Liver (tissue), 9 donors: ENCODE data around the gene TAF9. TPM values are rescaled to one million over a fixed set of nuclear protein-coding genes. Genes with fewer than 3 reads are reported as not detected.

ENCODE experiments used
- DNase-seq: peaks from one replicate; pipeline ENCODE4 v3.0.0-alpha.2; 2017; ENCODE audit warnings: low spot score
- H3K27ac ChIP-seq, 2 donors: one replicate each; pipeline ENCODE4 v1.7.0; 2013; ENCODE audit warnings: inconsistent platforms in 2 of 2, low read length in 2 of 2, control low read depth in 1 of 2, low read depth in 1 of 2, mild to moderate bottlenecking in 1 of 2
- H3K27me3 ChIP-seq, 4 donors: one replicate each; pipeline versions ENCODE4 v1.6.1 to v1.7.0; 2013; ENCODE audit warnings: low read length in 3 of 4, inconsistent platforms in 1 of 4, mild to moderate bottlenecking in 1 of 4, moderate library complexity in 1 of 4; ENCODE audit not compliant: control insufficient read depth in 4 of 4, insufficient read depth in 4 of 4
- H3K36me3 ChIP-seq, 4 donors: one replicate each; pipeline versions ENCODE4 v1.6.1 to v1.7.0; 2013; ENCODE audit warnings: low read length in 3 of 4, mild to moderate bottlenecking in 3 of 4, low read depth in 1 of 4, moderate library complexity in 1 of 4; ENCODE audit not compliant: control insufficient read depth in 4 of 4, insufficient read depth in 3 of 4
- H3K4me1 ChIP-seq, 4 donors: one replicate each; pipeline versions ENCODE4 v1.6.1 to v1.7.0; 2013; ENCODE audit warnings: low read length in 3 of 4, mild to moderate bottlenecking in 3 of 4, moderate library complexity in 1 of 4; ENCODE audit not compliant: control insufficient read depth in 4 of 4, insufficient read depth in 4 of 4
- H3K4me3 ChIP-seq, 3 donors: one replicate each; pipeline versions ENCODE4 v1.6.1 to v1.7.0; 2013; ENCODE audit warnings: low read length in 3 of 3, control low read depth in 1 of 3, low read depth in 1 of 3, mild to moderate bottlenecking in 1 of 3
- H3K9ac ChIP-seq, 2 donors: one replicate each; pipeline ENCODE4 v1.7.0; 2013; ENCODE audit warnings: low read length in 2 of 2, mild to moderate bottlenecking in 2 of 2, moderate library complexity in 2 of 2, control low read depth in 1 of 2, low read depth in 1 of 2
- H3K9me3 ChIP-seq, 4 donors: one replicate each; pipeline versions ENCODE4 v1.6.1 to v1.7.0; 2013; ENCODE audit warnings: low read length in 3 of 4; ENCODE audit not compliant: control insufficient read depth in 4 of 4
- ATF3 ChIP-seq: IDR thresholded peaks from 2 replicates; pipeline ENCODE4 v1.6.1; 2016; ENCODE audit warnings: antibody characterized with exemption
- CTCF ChIP-seq: fragments of 150-350 bp; IDR thresholded peaks from 2 replicates; pipeline ENCODE4 v1.5.1; 2017; ENCODE audit warnings: improper control_type of control experiment, low read depth, low read length; ENCODE audit not compliant: missing input control
- EGR1 ChIP-seq, 2 donors: IDR thresholded peaks; 2 replicates each; pipeline ENCODE4 v1.6.1; 2016 to 2018; ENCODE audit warnings: antibody characterized with exemption in 2 of 2, low read depth in 2 of 2
- FOXA1 ChIP-seq: IDR thresholded peaks from 2 replicates; pipeline ENCODE4 v1.6.1; 2016; ENCODE audit warnings: antibody characterized with exemption
- FOXA2 ChIP-seq: IDR thresholded peaks from 2 replicates; pipeline ENCODE4 v1.6.1; 2016; ENCODE audit warnings: antibody characterized with exemption
- GABPA ChIP-seq, 2 donors: IDR thresholded peaks in 1 of 2; conservative IDR thresholded peaks in 1 of 2; 2 replicates each; pipeline ENCODE4 v1.6.1; 2016; ENCODE audit warnings: antibody characterized with exemption in 2 of 2, mild to moderate bottlenecking in 1 of 2, moderate library complexity in 1 of 2
- HNF4A ChIP-seq, 2 donors: conservative IDR thresholded peaks; 2 replicates each; pipeline ENCODE4 v1.6.1; 2016; ENCODE audit warnings: antibody characterized with exemption in 2 of 2, mild to moderate bottlenecking in 2 of 2
- HNF4G ChIP-seq: IDR thresholded peaks from 2 replicates; pipeline ENCODE4 v1.6.1; 2016; ENCODE audit warnings: antibody characterized with exemption
- JUND ChIP-seq, 2 donors: IDR thresholded peaks; 2 replicates each; pipeline ENCODE4 v1.6.1; 2016; ENCODE audit warnings: antibody characterized with exemption in 2 of 2
- MAX ChIP-seq: IDR thresholded peaks from 2 replicates; pipeline ENCODE4 v1.6.1; 2016; ENCODE audit warnings: antibody characterized with exemption
- NR2F2 ChIP-seq: IDR thresholded peaks from 2 replicates; pipeline ENCODE4 v1.6.1; 2016; ENCODE audit warnings: antibody characterized with exemption
- RAD21 ChIP-seq, 2 donors: IDR thresholded peaks; 2 replicates each; pipeline ENCODE4 v1.6.1; 2016; ENCODE audit warnings: antibody characterized with exemption in 2 of 2, mild to moderate bottlenecking in 2 of 2
- REST ChIP-seq: IDR thresholded peaks from 2 replicates; pipeline ENCODE4 v1.6.1; 2016; ENCODE audit warnings: antibody characterized with exemption, mild to moderate bottlenecking
- RXRA ChIP-seq, 2 donors: IDR thresholded peaks; 2 replicates each; pipeline ENCODE4 v1.6.1; 2017 to 2018; ENCODE audit warnings: antibody characterized with exemption in 2 of 2, mild to moderate bottlenecking in 1 of 2
- SP1 ChIP-seq: IDR thresholded peaks from 2 replicates; pipeline ENCODE4 v1.6.1; 2018; ENCODE audit warnings: antibody characterized with exemption, mild to moderate bottlenecking
- TAF1 ChIP-seq: conservative IDR thresholded peaks from 2 replicates; pipeline ENCODE4 v1.6.1; 2016; ENCODE audit warnings: antibody characterized with exemption, mild to moderate bottlenecking
- YY1 ChIP-seq: IDR thresholded peaks from 2 replicates; pipeline ENCODE4 v1.6.1; 2016; ENCODE audit warnings: antibody characterized with exemption, mild to moderate bottlenecking
- ZBTB33 ChIP-seq: IDR thresholded peaks from 2 replicates; pipeline ENCODE4 v1.6.1; 2016; ENCODE audit warnings: antibody characterized with exemption
- WGBS: extraction: QIAGEN DNeasy Blood & Tissue Kit; methylation state at CpG from one replicate; pipeline ENCODE4 v1.1.7; 2013; 5-methylcytosine and 5-hydroxymethylcytosine counted together
- polyA plus RNA-seq, 2 donors: library from polyadenylated mRNA; stranded (reverse) in 1 of 2; unstranded in 1 of 2; fragments of 200-250 nt in 1 of 2; fragments of >200 nt in 1 of 2; fragmentation: Nextera tagmentation in 1 of 2; extraction: Ambion mirVana in 1 of 2; gene quantifications; one replicate each; pipeline versions ENCODE4 v1.2.1 to v1.2.3, GENCODE V29; 2013 to 2015
- total RNA-seq, 2 donors: library from RNA; depleted of rRNA; stranded (reverse); fragments of >200 nt; gene quantifications; one replicate each; pipeline ENCODE4 v1.2.3, GENCODE V29; 2014
- donor health status: healthy.
- donor health status: healthy.
- donor health status: healthy.
- donor health status: healthy.
- donor health status: healthy.

Gene TAF9
- total and polyA plus RNA-seq, 4 donors, result 27.3 to 51.5 (median 34.7) TPM

GRCh38 chr5:69343083-69343482 is 26.2 kb downstream of the TAF9 start:
- no peaks in the 10 kb centered on the region for H3K27me3 ChIP-seq

GRCh38 chr5:69341520-69342161 is 27.7 kb downstream of the TAF9 start:
- TF ChIP-seq FOXA1 (no peak), CTCF (no peak), SP1 (no peak), HNF4A (conservative IDR thresholded peaks at IDR 0.05) (no peak), NR2F2 (no peak), REST (no peak), MAX (no peak), RXRA (IDR thresholded peaks at IDR 0.05) (no peak), RAD21 (IDR thresholded peaks at IDR 0.05) (no peak), TAF1 (no peak), JUND (IDR thresholded peaks at IDR 0.05) (no peak), FOXA2 (no peak), HNF4G (no peak), YY1 (no peak), ZBTB33 (no peak), ATF3 (no peak), EGR1 (IDR thresholded peaks at IDR 0.05; ENCODE audit: low read depth in 2 of 2) (no peak), GABPA (IDR thresholded peaks at IDR 0.05 in 1 of 2, conservative IDR thresholded peaks at IDR 0.05 in 1 of 2) (no peak)
- Histone ChIP-seq H3K36me3 (no peaks in the 10 kb centered on the region), H3K9ac (no peak overlapping the region), H3K27me3 (no peaks in the 10 kb centered on the region), H3K9me3 (no peaks in the 10 kb centered on the region), H3K4me1 (no peaks in the 10 kb centered on the region), H3K27ac (no peak overlapping the region), H3K4me3 (no peak overlapping the region)
- 93% methylated on average over 4 of the region's 4 CpGs for WGBS
- DNase-seq, result no peak

More at GRCh38 chr5:69343083-69343482, 26.2 kb downstream of the TAF9 start:
- no peak overlapping the region for H3K27ac ChIP-seq
- 84% methylated on average over 1 of the region's 1 CpG for WGBS
- no peaks in the 10 kb centered on the region for H3K36me3 ChIP-seq
- H3K9ac ChIP-seq, result no peak overlapping the region
- TF ChIP-seq RXRA (IDR thresholded peaks at IDR 0.05), result no peak
- TF ChIP-seq YY1, result no peak
- no peak for TF ChIP-seq HNF4A (conservative IDR thresholded peaks at IDR 0.05)
- DNase-seq, result no peak
- H3K4me1 ChIP-seq, result no peaks in the 10 kb centered on the region
- no peak overlapping the region for H3K4me3 ChIP-seq
- no peaks in the 10 kb centered on the region for H3K9me3 ChIP-seq
